GM21528 (cell line): ENCODE measurements around the gene FAM83G.
"Not testable (repeated sequence)": the region's sequence is repeated elsewhere in the genome, so short reads cannot be mapped to it uniquely, and the experiment has no call there.

Experiments used
- ATAC-seq: cut with Tn5 transposase; IDR thresholded peaks from one replicate; pipeline ENCODE4 v1.9.1; 2021; ENCODE audit warnings: mild to moderate bottlenecking, moderate library complexity; ENCODE audit not compliant: unreplicated experiment, low FRiP score

The FAM83G gene, protein sequence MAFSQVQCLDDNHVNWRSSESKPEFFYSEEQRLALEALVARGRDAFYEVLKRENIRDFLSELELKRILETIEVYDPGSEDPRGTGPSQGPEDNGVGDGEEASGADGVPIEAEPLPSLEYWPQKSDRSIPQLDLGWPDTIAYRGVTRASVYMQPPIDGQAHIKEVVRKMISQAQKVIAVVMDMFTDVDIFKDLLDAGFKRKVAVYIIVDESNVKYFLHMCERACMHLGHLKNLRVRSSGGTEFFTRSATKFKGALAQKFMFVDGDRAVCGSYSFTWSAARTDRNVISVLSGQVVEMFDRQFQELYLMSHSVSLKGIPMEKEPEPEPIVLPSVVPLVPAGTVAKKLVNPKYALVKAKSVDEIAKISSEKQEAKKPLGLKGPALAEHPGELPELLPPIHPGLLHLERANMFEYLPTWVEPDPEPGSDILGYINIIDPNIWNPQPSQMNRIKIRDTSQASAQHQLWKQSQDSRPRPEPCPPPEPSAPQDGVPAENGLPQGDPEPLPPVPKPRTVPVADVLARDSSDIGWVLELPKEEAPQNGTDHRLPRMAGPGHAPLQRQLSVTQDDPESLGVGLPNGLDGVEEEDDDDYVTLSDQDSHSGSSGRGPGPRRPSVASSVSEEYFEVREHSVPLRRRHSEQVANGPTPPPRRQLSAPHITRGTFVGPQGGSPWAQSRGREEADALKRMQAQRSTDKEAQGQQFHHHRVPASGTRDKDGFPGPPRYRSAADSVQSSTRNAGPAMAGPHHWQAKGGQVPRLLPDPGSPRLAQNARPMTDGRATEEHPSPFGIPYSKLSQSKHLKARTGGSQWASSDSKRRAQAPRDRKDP

DNA sequence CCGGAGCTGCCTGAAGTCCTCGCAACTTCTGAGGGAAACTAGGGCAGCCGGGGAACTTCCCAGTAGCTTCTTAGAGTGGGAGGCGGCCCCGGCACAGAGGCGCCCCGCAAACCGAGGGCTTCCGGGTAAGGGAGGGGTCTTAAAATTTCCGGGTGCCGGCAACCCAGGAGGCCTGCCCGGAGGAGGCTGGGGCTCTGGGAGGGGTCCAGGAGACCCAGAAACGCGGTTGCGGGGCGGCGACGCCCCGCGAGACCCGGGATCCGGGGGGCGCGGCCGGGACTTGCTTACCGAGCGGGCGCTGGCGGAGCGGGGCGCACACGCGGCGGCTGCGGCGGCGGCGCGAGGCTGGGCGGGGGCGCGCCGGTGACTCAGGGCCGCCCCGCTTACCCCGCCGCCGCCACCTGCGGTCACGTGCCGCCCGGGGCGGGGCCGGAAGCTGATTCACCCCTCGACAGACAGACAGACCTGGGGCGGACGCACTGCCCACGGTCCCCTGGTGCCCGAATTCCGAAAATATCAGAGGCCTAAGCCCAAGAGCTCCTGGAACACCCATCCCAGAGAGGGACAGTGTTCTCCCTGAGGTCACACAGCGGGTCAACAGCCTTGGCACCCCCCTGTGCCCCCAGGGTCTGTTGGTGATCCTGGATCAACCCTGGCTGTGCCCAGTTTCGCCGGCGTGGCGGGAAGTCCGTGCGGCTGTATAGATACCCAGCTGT is at the start of gene FAM83G:
Gene FAM83G (minus strand): TSS at position 344 of the 716 bp plus-strand sequence. CDS start 723 bp downstream, outside the sequence.
- peak; percentile 59 for ATAC-seq

DNA sequence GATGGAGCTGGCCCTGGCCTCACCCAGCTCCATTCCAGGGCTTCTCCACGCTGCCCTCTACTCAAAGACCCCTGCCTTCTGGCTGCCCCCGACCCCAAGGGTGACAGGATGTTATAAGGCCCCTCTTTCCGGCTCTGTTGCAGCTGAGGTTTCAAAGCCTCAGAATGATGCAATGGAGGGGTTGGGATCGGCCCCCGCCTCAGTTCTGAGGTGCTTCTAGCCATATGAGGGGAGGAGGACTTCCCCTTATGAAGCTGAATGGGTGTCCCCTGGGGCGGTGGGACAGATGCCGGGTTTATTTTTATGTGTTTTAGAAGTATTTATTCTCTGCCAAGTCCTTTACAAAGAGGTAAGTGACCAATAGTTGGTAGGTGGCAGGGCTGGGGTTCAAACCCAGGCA is 44.3 kb upstream of the FAM83G start:
- ATAC-seq, result not testable (repeated sequence)

DNA sequence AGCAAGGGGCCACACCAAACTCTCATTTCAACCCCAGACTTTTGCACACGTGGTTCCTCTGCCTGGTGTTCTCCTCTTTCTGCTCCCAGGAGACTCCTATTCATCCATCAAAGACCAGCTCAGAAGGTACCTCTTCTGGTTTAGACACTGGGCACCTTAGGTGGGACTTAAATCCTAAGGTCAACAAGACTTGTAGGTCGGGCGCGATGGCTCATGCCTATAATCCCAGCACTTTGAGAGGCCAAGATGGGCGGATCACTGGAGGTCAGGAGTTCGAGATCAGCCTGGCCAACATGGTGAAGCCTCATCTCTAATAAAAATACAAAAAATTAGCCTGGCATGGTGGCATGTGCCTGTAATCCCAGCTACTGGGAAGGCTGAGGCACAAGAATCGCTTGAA is 42.9 kb upstream of the FAM83G start:
- not testable (repeated sequence) for ATAC-seq

DNA sequence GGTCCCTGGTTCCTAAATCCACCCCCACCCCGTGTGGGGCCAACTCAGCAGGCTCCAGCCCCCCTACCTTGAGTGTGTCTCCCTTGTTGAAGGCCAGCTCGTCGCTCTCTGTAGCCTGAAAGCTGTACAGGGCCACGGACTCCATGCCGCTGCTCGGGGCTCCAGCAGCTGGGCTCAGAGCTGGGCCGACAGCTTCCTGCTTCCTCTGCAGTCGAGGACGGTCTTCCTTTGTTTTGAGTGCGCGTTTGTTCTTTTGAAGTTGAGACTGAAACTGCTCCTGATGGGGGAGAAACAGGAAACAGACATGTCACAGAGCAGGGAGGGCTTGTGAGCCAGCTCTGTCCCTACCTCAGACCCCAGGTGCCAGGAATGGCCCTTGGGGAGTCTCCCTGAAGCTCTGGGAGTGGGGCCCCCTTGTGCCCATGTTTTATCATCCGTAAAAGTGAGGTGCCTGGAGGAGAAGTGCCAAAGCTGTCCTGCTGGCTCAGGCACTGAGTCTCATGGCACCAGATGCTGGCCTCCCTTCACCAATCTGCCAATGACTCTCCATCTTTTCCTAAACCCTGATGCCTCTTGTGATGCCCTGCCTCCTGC is 42.3 kb upstream of the FAM83G start, which contains the start of gene GRAP:
Gene GRAP (minus strand): TSS at position 176 of the 594 bp plus-strand sequence. CDS start 31 bp downstream, at position 145.
- ATAC-seq, result not testable (repeated sequence)

DNA sequence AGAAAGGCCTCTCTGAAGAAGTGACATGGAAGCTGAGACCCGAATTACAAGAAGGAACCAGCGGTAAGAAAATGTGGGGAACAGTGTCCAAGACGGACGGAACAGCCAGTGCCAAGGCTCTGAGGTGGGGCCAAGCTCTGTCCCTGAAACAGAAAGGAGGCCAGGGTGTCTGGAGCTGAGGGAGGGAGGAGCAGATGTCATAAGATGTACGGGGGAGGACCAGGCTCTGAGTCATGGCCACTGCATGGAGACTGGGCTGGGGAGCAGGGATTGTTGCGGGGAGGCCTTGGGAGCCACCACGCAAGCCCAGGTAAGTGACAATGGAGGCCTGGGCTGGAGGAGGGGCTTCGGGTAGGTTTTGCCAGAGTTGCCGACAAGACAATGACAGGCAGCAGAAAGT is 40.1 kb upstream of the FAM83G start:
- not testable (repeated sequence) for ATAC-seq

DNA sequence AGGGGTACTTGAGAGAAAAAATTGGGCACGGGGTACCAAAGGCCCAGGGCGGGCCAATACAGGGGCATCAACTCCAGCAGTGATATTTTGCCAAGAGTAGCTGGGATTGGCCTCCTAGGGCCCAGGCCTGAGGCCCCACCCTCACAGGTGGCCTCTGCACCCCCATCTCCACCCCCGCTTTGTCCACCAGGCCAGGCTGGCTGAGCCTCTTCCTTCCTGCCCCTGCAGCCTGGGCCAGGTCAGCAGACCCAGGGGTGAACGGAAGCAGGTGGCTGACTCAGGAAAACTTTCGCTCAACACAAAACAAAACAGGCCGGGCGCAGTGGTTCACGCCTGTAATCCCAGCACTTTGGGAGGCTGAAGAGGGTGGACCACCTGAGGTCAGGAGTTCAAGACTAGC is 38.5 kb upstream of the FAM83G start:
- not testable (repeated sequence) for ATAC-seq

DNA sequence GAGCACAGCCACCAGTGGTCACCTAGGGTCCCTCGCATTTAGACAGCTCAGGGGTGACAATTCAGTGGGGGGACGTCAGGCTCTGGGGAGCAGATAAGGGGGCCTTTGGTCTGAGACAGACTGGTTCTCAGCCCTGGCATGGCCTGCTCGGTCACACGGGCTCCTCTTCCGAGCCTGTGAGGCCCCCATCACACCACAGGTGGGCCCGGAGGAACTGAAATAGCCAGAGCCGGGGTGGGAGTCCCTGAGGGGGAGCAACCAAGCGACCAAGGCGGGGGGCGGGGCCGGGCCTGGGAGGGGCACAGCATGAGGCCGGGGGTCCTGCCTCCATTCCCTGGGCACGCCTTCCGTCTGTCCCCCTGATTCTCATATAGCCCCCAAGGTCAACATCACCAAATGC is 37.8 kb upstream of the FAM83G start:
- ATAC-seq, result not testable (repeated sequence)

DNA sequence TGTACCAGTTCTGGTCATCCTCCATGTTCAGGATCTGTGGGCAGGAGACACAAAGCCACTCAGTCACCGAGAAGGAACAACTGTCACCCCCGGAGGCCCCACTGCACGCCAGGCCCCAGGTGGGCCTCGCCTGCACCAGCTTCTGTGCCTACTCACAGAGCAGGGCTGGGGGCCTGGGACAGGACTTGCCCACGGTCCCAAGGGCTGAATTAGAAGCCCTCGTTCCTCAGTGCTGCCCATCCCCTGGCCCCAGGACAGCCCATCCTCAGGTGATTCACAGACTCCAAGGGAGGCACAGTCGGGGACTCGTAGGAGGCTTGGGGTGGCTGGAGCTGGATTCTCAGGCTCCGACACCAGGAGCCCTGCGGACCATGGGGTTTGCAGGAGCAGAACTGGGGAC is 37.3 kb upstream of the FAM83G start:
- not testable (repeated sequence) for ATAC-seq

DNA sequence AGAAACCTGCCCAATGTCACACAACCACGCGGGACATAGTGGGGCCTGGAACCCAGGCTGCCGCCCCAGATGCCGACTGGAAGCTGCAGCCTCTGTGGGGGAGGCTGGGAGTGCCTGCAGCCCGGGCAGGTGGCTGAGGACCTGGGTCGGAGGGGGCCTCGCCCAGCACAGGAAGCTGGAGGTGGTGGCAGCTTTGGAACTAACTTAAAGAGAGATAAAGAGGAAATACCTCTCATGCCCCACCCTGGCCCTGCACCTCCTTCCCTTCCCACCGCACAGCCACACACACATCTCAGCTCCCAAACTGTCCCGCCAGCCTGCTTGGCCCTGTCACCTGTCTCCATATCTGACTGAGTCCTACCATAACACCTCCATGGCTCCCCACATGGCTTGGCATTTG is 35.8 kb upstream of the FAM83G start:
- not testable (repeated sequence) for ATAC-seq

DNA sequence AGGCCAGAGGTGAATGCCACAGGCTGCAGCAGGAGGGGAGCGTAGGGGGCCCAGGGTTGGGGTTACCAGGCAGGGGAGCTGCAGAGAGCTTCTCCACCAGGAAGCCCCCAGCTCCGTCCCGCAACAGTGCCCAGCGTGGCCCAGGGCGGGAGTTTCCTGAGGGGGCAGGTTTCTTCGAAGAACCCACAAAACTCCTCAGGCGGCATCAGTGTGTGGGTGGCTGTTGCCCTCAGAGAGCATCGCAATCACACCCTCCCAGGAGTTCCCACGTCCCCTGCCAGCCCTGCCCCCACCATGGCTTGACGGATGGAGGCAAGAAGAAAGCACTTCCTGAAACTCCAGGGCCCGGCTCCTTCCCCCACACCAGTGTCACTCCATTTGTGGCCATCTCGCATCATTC is 34.2 kb upstream of the FAM83G start:
- ATAC-seq, result not testable (repeated sequence)

DNA sequence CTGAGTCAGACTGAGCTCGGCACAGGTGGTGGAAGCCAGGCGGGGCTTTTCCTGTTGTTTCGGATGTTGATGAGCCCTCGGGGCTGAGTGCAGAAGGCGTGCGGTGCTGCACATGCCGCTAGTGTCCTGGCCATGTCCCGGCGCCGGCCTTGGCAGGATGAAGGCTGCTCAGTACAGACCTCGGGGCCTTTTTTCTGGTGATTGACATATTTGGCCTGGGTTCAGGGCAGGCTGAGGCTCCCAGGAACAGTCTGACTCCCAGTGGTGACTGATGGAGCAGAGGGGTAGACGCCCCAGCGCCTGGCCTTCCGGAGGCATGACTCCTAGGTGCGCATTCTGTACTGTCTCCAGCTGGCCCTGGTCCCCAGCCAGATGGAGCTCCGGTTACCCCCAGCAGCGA is 33.4 kb upstream of the FAM83G start:
- not testable (repeated sequence) for ATAC-seq

DNA sequence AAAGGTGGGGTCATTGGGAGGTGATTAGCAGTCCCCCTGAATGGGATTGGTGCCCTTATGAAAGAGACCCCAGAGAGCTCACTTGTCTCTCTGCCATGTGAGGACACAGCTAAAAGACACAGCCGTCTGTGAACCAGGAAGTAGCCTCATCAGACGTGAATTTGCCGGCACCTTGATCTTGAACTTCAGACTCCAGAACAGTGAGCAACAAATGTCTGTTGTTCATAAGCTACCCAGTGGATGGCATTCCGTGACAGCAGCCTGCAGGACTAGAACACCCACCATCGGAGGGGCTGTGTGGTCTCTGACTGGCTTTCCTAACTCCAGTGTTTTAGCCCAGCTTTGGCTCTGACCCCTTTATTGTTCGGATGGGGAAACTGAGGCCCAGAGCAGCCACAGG is 33.0 kb upstream of the FAM83G start:
- not testable (repeated sequence) for ATAC-seq

DNA sequence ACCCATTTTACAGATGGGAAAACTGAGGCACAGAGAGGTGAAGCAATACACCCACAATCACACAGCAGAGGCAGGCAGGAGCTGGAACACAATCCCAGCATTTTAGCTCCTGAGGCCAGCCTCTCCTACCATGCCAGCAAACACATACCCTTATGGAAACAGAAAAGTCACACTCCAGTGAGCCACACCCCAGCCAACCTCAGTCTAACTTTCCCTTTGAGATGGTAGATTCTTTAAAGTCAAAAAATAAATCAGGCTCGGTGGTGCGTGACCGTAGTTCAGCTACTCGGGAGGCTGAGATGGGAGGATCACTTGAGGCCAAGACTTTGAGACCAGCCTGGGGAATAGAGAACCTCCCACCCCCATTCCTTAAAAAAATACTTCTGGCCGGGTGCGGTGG is 31.6 kb upstream of the FAM83G start:
- not testable (repeated sequence) for ATAC-seq

DNA sequence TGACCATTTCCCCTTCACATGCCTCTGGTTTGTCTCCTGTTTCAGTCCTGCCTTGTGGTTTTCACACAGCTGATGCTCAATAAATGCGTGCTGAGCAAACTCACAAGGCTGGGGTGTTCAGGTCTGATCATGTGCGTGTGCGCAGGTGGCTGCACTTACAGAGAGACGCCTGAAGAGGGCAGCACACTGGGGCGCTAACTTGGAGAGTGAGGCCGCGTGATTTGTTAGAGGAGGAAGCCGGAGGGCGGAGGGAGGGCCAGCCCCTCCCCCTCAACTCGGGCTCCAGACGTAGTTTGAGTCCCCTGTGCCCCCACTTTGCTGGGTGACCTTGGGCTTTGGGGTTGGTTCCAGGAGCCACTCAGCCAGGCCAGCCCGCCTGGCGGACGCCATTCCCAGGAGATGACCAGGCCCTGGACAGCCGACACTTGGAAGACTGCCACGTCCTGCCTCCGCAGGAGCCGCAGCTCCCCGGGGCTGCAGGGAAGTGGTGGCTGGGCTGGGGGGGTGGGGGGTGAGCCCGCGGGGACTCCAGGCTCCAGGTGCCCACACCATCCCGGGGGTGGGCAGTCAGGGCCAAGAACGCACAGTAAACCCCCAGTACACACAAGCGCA is 27.9 kb upstream of the FAM83G start:
- peak; percentile 47 for ATAC-seq

DNA sequence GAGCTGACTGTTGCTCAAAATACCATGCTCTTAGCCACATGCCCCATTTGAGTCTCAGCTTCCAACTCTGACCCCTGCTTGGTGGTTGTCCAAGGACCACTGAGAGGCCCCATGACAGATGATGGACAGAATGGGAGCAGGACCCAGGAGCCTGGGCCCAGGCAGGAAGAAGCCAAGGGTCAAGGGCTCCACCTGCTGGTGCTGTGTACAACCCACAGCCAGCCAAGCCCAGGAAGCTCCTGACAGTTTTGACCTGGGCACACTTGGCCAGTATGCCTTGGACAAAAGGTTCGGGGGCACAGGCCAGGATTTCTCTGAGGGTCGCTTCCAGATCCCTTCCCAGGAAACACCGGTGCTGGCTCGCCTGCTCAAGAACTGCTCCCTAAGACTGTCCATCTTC is 27.2 kb upstream of the FAM83G start:
- not testable (repeated sequence) for ATAC-seq

DNA sequence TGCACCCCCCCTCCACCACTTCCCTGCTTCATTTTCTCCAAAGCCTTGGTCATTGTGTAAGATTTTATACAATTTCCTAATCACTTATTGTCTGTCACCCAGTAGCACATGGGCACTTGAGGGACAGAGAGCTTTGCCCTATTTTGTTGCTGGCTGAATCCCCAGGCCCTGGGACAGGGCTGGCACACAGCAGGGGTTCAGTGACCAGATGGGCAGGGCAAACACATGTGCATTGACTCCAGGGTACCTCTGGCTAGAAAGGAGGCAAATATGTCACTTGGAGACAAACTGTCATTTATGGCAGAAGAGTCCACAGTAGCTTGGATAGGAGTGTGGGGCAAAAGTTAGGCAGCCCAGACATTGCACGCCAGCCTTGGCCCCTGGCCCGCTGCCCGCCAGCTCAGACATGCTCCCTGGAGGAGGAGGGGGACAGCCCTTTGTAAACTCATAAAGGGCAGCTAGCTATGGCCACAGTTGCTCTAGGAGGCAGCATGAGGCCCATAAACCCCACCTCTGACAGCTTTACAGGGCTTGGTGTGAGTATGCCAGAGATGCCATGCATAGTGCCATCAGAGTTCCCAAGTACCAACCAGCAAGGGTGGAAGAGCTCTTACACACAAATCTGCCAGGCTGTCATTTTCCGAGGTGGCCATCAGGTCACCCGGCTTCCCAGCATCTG is 26.3 kb upstream of the FAM83G start:
- ATAC-seq, result not testable (repeated sequence)

DNA sequence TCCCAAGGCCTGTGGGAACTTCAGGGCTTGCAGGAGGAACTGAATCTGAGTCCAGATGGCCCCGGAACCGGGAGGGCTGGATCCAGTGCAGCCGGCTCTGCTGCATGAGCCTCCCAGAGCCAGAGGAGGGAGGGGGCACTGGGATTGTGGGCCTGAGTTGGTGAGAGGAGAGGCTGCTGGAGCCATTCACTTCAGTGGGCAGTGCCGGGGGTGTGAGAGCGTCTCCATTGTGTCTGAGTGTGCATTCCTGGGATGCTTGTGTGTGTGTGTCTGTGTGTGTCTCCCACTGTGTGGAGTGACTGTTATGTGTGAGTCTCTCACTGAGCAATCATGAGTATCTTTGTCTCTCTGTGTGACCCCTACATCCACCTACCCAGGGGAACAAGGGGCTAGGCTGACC is 25.2 kb upstream of the FAM83G start:
- ATAC-seq, result not testable (repeated sequence)

DNA sequence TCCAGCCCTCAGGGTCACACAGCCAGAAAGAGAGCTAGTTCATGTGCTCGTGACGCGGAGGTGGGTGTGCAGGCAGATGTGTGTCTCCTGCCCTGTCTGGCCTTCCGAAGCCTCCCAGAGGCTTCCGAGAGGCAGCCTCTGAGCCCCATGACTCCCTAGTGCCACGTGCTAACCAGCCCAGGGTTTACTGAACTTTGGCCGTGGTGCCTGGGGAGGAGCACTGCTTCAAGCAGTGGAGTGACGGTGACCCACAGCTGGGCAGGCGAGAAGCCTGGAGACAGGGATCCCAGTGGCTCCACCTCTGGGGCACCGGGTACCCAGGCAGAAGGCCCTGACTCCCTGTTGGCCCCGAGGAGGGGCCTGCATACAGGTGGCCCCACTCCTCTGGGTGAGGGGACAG is 24.1 kb upstream of the FAM83G start:
- not testable (repeated sequence) for ATAC-seq
